HepG2 (cell line): ENCODE results near the gene TIMM13. TPM values are rescaled to one million over a fixed set of nuclear protein-coding genes. Genes with fewer than 3 reads are reported as not detected.

Experiments used
- ARNT2 ChIP-seq: sonication (generic); formaldehyde crosslinking; IDR thresholded peaks from 2 replicates; pipeline ENCODE4 v1.8.0; 2022; ENCODE audit warnings: mild to moderate bottlenecking, low read depth, missing genetic modification reagents, moderate library complexity
- GABPA ChIP-seq, 2 experiments: IDR thresholded peaks; 2 replicates each; pipeline ENCODE4 v1.6.1; 2011 to 2016; ENCODE audit warnings: low read depth in 2 of 2, low read length in 1 of 2, missing biosample characterization in 1 of 2, missing genetic modification characterization in 1 of 2
- HMG20B ChIP-seq: conservative IDR thresholded peaks from 2 replicates; pipeline ENCODE4 v1.6.1; 2016; ENCODE audit warnings: missing genetic modification reagents, missing compliant biosample characterization
- MED8 ChIP-seq: sonication (generic); formaldehyde crosslinking; IDR thresholded peaks from 2 replicates; pipeline ENCODE4 v1.8.1; 2023; ENCODE audit warnings: mild to moderate bottlenecking, missing genetic modification reagents; ENCODE audit not compliant: insufficient replicate concordance
- NCOA1 ChIP-seq: sonication (generic); formaldehyde crosslinking; IDR thresholded peaks from 2 replicates; pipeline ENCODE4 v1.9.0; 2021; ENCODE audit warnings: missing genetic modification reagents
- NR2F6 ChIP-seq, 2 experiments: IDR thresholded peaks; 2 replicates each; pipeline ENCODE4 v1.6.1; 2016; ENCODE audit warnings: antibody characterized with exemption in 1 of 2, mild to moderate bottlenecking in 1 of 2
- PHF21A ChIP-seq: sonication (generic); formaldehyde crosslinking; IDR thresholded peaks from 2 replicates; pipeline ENCODE4 v1.5.0; 2020; ENCODE audit warnings: mild to moderate bottlenecking, missing genetic modification reagents
- PRMT3 ChIP-seq: sonication (generic); formaldehyde crosslinking; IDR thresholded peaks from 2 replicates; pipeline ENCODE4 v1.8.1; 2022; ENCODE audit warnings: low read depth, mild to moderate bottlenecking, moderate library complexity, missing genetic modification reagents, borderline replicate concordance
- RXRB ChIP-seq: IDR thresholded peaks from 2 replicates; pipeline ENCODE4 v1.6.1; 2016; ENCODE audit warnings: borderline replicate concordance, missing genetic modification reagents, missing compliant biosample characterization
- SOX13 ChIP-seq, 3 experiments: fragments of 450-650 bp in 1 of 3; sonication (generic) in 1 of 3; formaldehyde crosslinking in 1 of 3; IDR thresholded peaks in 2 of 3; conservative IDR thresholded peaks in 1 of 3; 2 replicates each; pipeline versions ENCODE4 v1.5.0 to v1.6.1; 2016 to 2020; ENCODE audit warnings: antibody characterized with exemption in 1 of 3, mild to moderate bottlenecking in 1 of 3, missing compliant biosample characterization in 1 of 3, missing genetic modification reagents in 1 of 3, moderate library complexity in 1 of 3
- SOX6 ChIP-seq, 2 experiments: fragments of 450-650 bp in 1 of 2; sonication (generic) in 1 of 2; formaldehyde crosslinking in 1 of 2; IDR thresholded peaks; 2 replicates each; pipeline versions ENCODE4 v1.4.0 to v1.6.1; 2017 to 2020; ENCODE audit warnings: antibody characterized with exemption in 1 of 2, mild to moderate bottlenecking in 1 of 2, missing genetic modification reagents in 1 of 2
- TAF15 ChIP-seq: fragments of 200-400 bp; formaldehyde crosslinking; IDR thresholded peaks from one replicate; pipeline ENCODE4 v1.6.1; 2018; ENCODE audit warnings: mild to moderate bottlenecking, low read depth, low read length; ENCODE audit not compliant: poor library complexity, severe bottlenecking
- TFAP4 ChIP-seq: sonication (generic); IDR thresholded peaks from 2 replicates; pipeline ENCODE4 v1.6.1; 2016; ENCODE audit warnings: low read depth, borderline replicate concordance
- ZFP41 ChIP-seq: sonication (generic); formaldehyde crosslinking; IDR thresholded peaks from 2 replicates; pipeline ENCODE4 v1.4.0; 2020; ENCODE audit warnings: mild to moderate bottlenecking, missing genetic modification reagents, borderline replicate concordance
- ZFY ChIP-seq: sonication (generic); formaldehyde crosslinking; IDR thresholded peaks from 2 replicates; pipeline ENCODE4 v1.4.0; 2020; ENCODE audit warnings: missing genetic modification reagents
- ZFYVE20 ChIP-seq: sonication (generic); formaldehyde crosslinking; IDR thresholded peaks from 2 replicates; pipeline ENCODE4 v1.8.0; 2023; ENCODE audit warnings: low read depth, mild to moderate bottlenecking, moderate library complexity, missing genetic modification reagents, borderline replicate concordance
- ZMAT3 ChIP-seq: sonication (generic); formaldehyde crosslinking; conservative IDR thresholded peaks from 2 replicates; pipeline ENCODE4 v1.7.0; 2021; ENCODE audit warnings: missing genetic modification reagents
- ZNF205 ChIP-seq: IDR thresholded peaks from 2 replicates; pipeline ENCODE4 v1.6.1; 2018; ENCODE audit warnings: missing biosample characterization, missing genetic modification reagents
- ZNF331 ChIP-seq: sonication (generic); formaldehyde crosslinking; IDR thresholded peaks from 2 replicates; pipeline ENCODE4 v1.4.0; 2020; ENCODE audit warnings: missing genetic modification reagents
- ZNF350 ChIP-seq: sonication (generic); formaldehyde crosslinking; IDR thresholded peaks from 2 replicates; pipeline ENCODE4 v1.4.0; 2020; ENCODE audit warnings: mild to moderate bottlenecking, low read depth, missing genetic modification reagents, borderline replicate concordance
- ZNF460 ChIP-seq: sonication (generic); formaldehyde crosslinking; IDR thresholded peaks from 2 replicates; pipeline ENCODE4 v1.5.1; 2020; ENCODE audit warnings: missing genetic modification reagents, mild to moderate bottlenecking, borderline replicate concordance
- ZNF607 ChIP-seq: sonication (generic); formaldehyde crosslinking; IDR thresholded peaks from 2 replicates; pipeline ENCODE4 v1.5.1; 2020; ENCODE audit warnings: missing genetic modification reagents, mild to moderate bottlenecking, borderline replicate concordance
- ZNF619 ChIP-seq: sonication (generic); formaldehyde crosslinking; IDR thresholded peaks from 2 replicates; pipeline ENCODE4 v1.4.0; 2020; ENCODE audit warnings: mild to moderate bottlenecking, missing genetic modification reagents
- ZNF7 ChIP-seq: IDR thresholded peaks from 2 replicates; pipeline ENCODE4 v1.6.1; 2016; ENCODE audit warnings: missing biosample characterization, missing genetic modification reagents
- ZNF770 ChIP-seq: sonication (generic); formaldehyde crosslinking; IDR thresholded peaks from 2 replicates; pipeline ENCODE4 v1.5.0; 2020; ENCODE audit warnings: mild to moderate bottlenecking, missing genetic modification reagents
- ZZZ3 ChIP-seq: sonication (generic); formaldehyde crosslinking; IDR thresholded peaks from 2 replicates; pipeline ENCODE4 v1.4.0; 2020; ENCODE audit warnings: missing genetic modification reagents, mild to moderate bottlenecking, borderline replicate concordance
- polyA plus RNA-seq, 8 experiments: library from polyadenylated mRNA; depleted of rRNA in 3 of 8; stranded (reverse) in 7 of 8; unstranded in 1 of 8; fragments of >200 nt; fragmentation: Illumina TruSeq in 4 of 8; extraction: Trizol in 4 of 8; gene quantifications; 2 replicates each; pipeline versions ENCODE4 v1.2.1 to v1.2.3, GENCODE V29; 2011 to 2016; ENCODE audit warnings: low read depth in 4 of 8, missing spikeins in 1 of 8, mixed read lengths in 1 of 8; ENCODE audit not compliant: insufficient read depth in 1 of 8
- total RNA-seq, 5 experiments: library from RNA; depleted of rRNA; stranded (reverse); fragments of >200 nt; fragmentation: Illumina TruSeq; extraction: Trizol; gene quantifications; 2 replicates each; pipeline ENCODE4 v1.2.3, GENCODE V29; 2016; ENCODE audit warnings: low read depth in 1 of 5

The TIMM13 gene
- total and polyA plus RNA-seq, 2 of the 13 experiments (the other 11 are each of a cell fraction or from before 2014, with no cell fraction given): 48.4 to 108 TPM

GRCh38 chr19:2462635-2463421 is 35.4 kb upstream of the TIMM13 start (continued):
- TF ChIP-seq ZNF350 (CRISPR knock-in tag) (peak; percentile 93; the same call in 1 of the 2 replicates), ZNF205 (CRISPR knock-in tag) (0 out of 2 replicates have a peak, but pooled peaks have one; percentile 41), SOX13 (IDR thresholded peaks at IDR 0.05) (no peak; the same call in none of the 2 replicates), SOX13 (CRISPR knock-in tag; conservative IDR thresholded peaks at IDR 0.05 in 1 of 2, IDR thresholded peaks at IDR 0.05 in 1 of 2) (peak in 1 of 2 experiments; percentile 61; a peak in 1 of 4 replicates), ZNF460 (CRISPR knock-in tag) (peak; percentile 70; the same call in 1 of the 2 replicates), MED8 (CRISPR knock-in tag) (peak; percentile 92), ZFP41 (CRISPR knock-in tag) (peak; percentile 47; the same call in 1 of the 2 replicates), PHF21A (CRISPR knock-in tag) (peak; percentile 96), TFAP4 (peak; percentile 75), ARNT2 (CRISPR knock-in tag) (peak; percentile 88), ZFYVE20 (CRISPR knock-in tag) (no peak), ZMAT3 (CRISPR knock-in tag) (no peak), TAF15 (peak; percentile 99), ZFY (CRISPR knock-in tag) (peak; percentile 29; the same call in 1 of the 2 replicates), ZNF607 (CRISPR knock-in tag) (peak; percentile 38; the same call in 1 of the 2 replicates), ZNF619 (CRISPR knock-in tag) (peak; percentile 41; the same call in 1 of the 2 replicates), NR2F6 (IDR thresholded peaks at IDR 0.05) (peak; percentile 74), NR2F6 (CRISPR knock-in tag; IDR thresholded peaks at IDR 0.05) (peak; percentile 64), ZNF770 (CRISPR knock-in tag) (peak; percentile 76; the same call in 1 of the 2 replicates), ZNF331 (CRISPR knock-in tag) (peak; percentile 81; the same call in 1 of the 2 replicates), ZNF7 (CRISPR knock-in tag) (no peak), SOX6 (IDR thresholded peaks at IDR 0.05) (no peak), SOX6 (CRISPR knock-in tag; IDR thresholded peaks at IDR 0.05) (peak; percentile 86), PRMT3 (CRISPR knock-in tag) (peak; percentile 84; the same call in 1 of the 2 replicates), GABPA (IDR thresholded peaks at IDR 0.05; ENCODE audit: low read depth, low read length) (no peak), GABPA (CRISPR knock-in tag; IDR thresholded peaks at IDR 0.05; ENCODE audit: low read depth) (peak; percentile 73), RXRB (CRISPR knock-in tag) (peak; percentile 85), NCOA1 (CRISPR knock-in tag) (peak; percentile 54; the same call in 1 of the 2 replicates), ZZZ3 (CRISPR knock-in tag) (0 out of 2 replicates have a peak, but pooled peaks have one; percentile 38), HMG20B (CRISPR knock-in tag) (peak; percentile 76)
